IMR-90 (cell line): ENCODE results near the gene CREG2. TPM values are rescaled to one million over a fixed set of nuclear protein-coding genes. Genes with fewer than 3 reads are reported as not detected.

Experiments used
- ATAC-seq: fragments of 200-7000 bp; cut with Tn5 transposase; 2 replicates; pipeline ENCODE4 v1.9.1; 2020; ENCODE audit warnings: low read depth, mild to moderate bottlenecking, moderate library complexity
- BruUV-seq: library from RNA; stranded (reverse); fragments of 400-500 nt; replicated peaks from 2 replicates; lab custom pipeline; 2021; lab: Mats Ljungman, UMichigan
- CTCF ChIA-PET: fragments of 300-600 bp; formaldehyde crosslinking; extraction: SDS; loops from one replicate; lab custom pipeline; 2021; ENCODE audit warnings: antibody characterized with exemption; lab: Yijun Ruan, JAX
- POLR2A ChIA-PET: fragments of 300-600 bp; sonication (Branson Sonifier 250); formaldehyde crosslinking; loops from one replicate; lab custom pipeline; 2022; ENCODE audit warnings: antibody characterized with exemption; ENCODE audit not compliant: unreplicated experiment; lab: Charles Lee
- DNase-seq: peaks from one replicate; pipeline ENCODE4 v3.0.0; 2013
- H2AFZ ChIP-seq: replicated peaks from 2 replicates; pipeline ENCODE3; 2013; ENCODE audit warnings: low read length, mild to moderate bottlenecking; ENCODE audit not compliant: poor library complexity
- H2AK5ac ChIP-seq: 2 replicates; pipeline ENCODE4 v1.6.1; 2013; ENCODE audit warnings: low read depth, low read length, inconsistent platforms
- H2AK9ac ChIP-seq: replicated peaks from 2 replicates; pipeline ENCODE3; 2013; ENCODE audit warnings: mild to moderate bottlenecking, low read depth, low read length, moderate library complexity; ENCODE audit not compliant: poor library complexity
- H2BK120ac ChIP-seq: 2 replicates; pipeline ENCODE4 v1.6.1; 2013; ENCODE audit warnings: low read depth, low read length, inconsistent platforms
- H2BK15ac ChIP-seq: 3 replicates; pipeline ENCODE4 v1.6.1; 2013; ENCODE audit warnings: low read depth, low read length, inconsistent platforms
- H2BK20ac ChIP-seq: 2 replicates; pipeline ENCODE4 v1.6.1; 2013; ENCODE audit warnings: low read depth, mild to moderate bottlenecking, inconsistent platforms, low read length, moderate library complexity
- H2BK5ac ChIP-seq: 2 replicates; pipeline ENCODE4 v1.6.1; 2013; ENCODE audit warnings: mild to moderate bottlenecking, low read depth, low read length, inconsistent platforms; ENCODE audit not compliant: poor library complexity, severe bottlenecking
- H3K14ac ChIP-seq: replicated peaks from 2 replicates; pipeline ENCODE4 v1.6.1; 2013; ENCODE audit warnings: low read depth, low read length, inconsistent platforms
- H3K18ac ChIP-seq: 2 replicates; pipeline ENCODE4 v1.6.1; 2013; ENCODE audit warnings: low read depth, low read length, control low read depth
- H3K23ac ChIP-seq: 2 replicates; pipeline ENCODE4 v1.6.1; 2013; ENCODE audit warnings: low read depth, low read length, inconsistent platforms
- H3K27ac ChIP-seq: 2 replicates; pipeline ENCODE4 v1.5.1; 2013; ENCODE audit warnings: mild to moderate bottlenecking, control low read depth, low read length; ENCODE audit not compliant: insufficient read depth
- H3K27me3 ChIP-seq: 2 replicates; pipeline ENCODE4 v1.6.1; 2013; ENCODE audit warnings: low read length; ENCODE audit not compliant: control insufficient read depth, insufficient read depth
- H3K36me3 ChIP-seq: 2 replicates; pipeline ENCODE4 v1.6.1; 2013; ENCODE audit warnings: low read length, mixed read lengths; ENCODE audit not compliant: control insufficient read depth, insufficient read depth
- H3K4ac ChIP-seq: 2 replicates; pipeline ENCODE4 v1.6.1; 2013; ENCODE audit warnings: low read depth, low read length, inconsistent platforms
- H3K4me1 ChIP-seq: 2 replicates; pipeline ENCODE4 v1.6.1; 2013; ENCODE audit warnings: low read length, mixed read lengths; ENCODE audit not compliant: control insufficient read depth, insufficient read depth
- H3K4me2 ChIP-seq: 2 replicates; pipeline ENCODE4 v1.6.1; 2013; ENCODE audit warnings: low read depth, mild to moderate bottlenecking, control low read depth, low read length, moderate library complexity
- H3K4me3 ChIP-seq: 2 replicates; pipeline ENCODE4 v1.5.1; 2013; ENCODE audit warnings: low read depth, mild to moderate bottlenecking, control low read depth, low read length, moderate library complexity; ENCODE audit not compliant: insufficient read depth
- H3K56ac ChIP-seq: 2 replicates; pipeline ENCODE4 v1.6.1; 2013; ENCODE audit warnings: low read length, inconsistent platforms; ENCODE audit not compliant: insufficient read depth; ENCODE audit errors: extremely low read depth
- H3K79me1 ChIP-seq, 2 experiments: 2 replicates each; pipeline ENCODE4 v1.6.1; 2013; ENCODE audit warnings: low read length in 2 of 2, inconsistent platforms in 1 of 2, low read depth in 1 of 2
- H3K9ac ChIP-seq: 2 replicates; pipeline ENCODE4 v1.6.1; 2013; ENCODE audit warnings: low read depth, low read length, control low read depth
- H3K9me1 ChIP-seq: 2 replicates; pipeline ENCODE4 v1.6.1; 2013; ENCODE audit warnings: low read length, inconsistent platforms; ENCODE audit not compliant: insufficient read depth
- H3K9me3 ChIP-seq: 2 replicates; pipeline ENCODE4 v1.6.1; 2013; ENCODE audit warnings: low read length; ENCODE audit not compliant: control insufficient read depth, insufficient read depth
- H4K20me1 ChIP-seq: 2 replicates; pipeline ENCODE4 v1.6.1; 2013; ENCODE audit warnings: low read length, inconsistent platforms; ENCODE audit not compliant: insufficient read depth
- H4K5ac ChIP-seq: 2 replicates; pipeline ENCODE4 v1.6.1; 2013; ENCODE audit warnings: mild to moderate bottlenecking, low read depth, low read length, control low read depth
- H4K8ac ChIP-seq, 2 experiments: 2 replicates each; pipeline ENCODE4 v1.6.1; 2013; ENCODE audit warnings: low read depth in 2 of 2, low read length in 2 of 2, control low read depth in 1 of 2, inconsistent platforms in 1 of 2
- H4K91ac ChIP-seq: 2 replicates; pipeline ENCODE4 v1.6.1; 2013; ENCODE audit warnings: low read depth, low read length, inconsistent platforms; ENCODE audit not compliant: insufficient read depth
- CEBPB ChIP-seq: IDR thresholded peaks from 2 replicates; pipeline ENCODE4 v1.6.1; 2012; ENCODE audit warnings: low read depth, low read length, improper control_type of control experiment
- ELK1 ChIP-seq: fragments of 150-350 bp; IDR thresholded peaks from 2 replicates; pipeline ENCODE4 v1.6.1; 2016; ENCODE audit warnings: low read depth, mild to moderate bottlenecking, low read length, moderate library complexity, borderline replicate concordance
- NFE2L2 ChIP-seq: fragments of 150-350 bp; IDR thresholded peaks from 2 replicates; pipeline ENCODE4 v1.6.1; 2016; ENCODE audit warnings: low read depth, mild to moderate bottlenecking, low read length
- USF2 ChIP-seq: fragments of 150-350 bp; IDR thresholded peaks from 2 replicates; pipeline ENCODE4 v1.6.1; 2017; ENCODE audit warnings: mild to moderate bottlenecking, antibody characterized with exemption, low read length, low read depth
- WGBS, 2 experiments: methylation state at CpG; one replicate each; pipeline versions ENCODE4 v1.1.5 to v1.1.7; 2013; ENCODE audit warnings: missing lambda C conversion rate in 2 of 2; ENCODE audit not compliant: insufficient read length in 1 of 2; ENCODE audit errors: extremely low coverage in 2 of 2; 5-methylcytosine and 5-hydroxymethylcytosine counted together
- dilution Hi-C: fragments of 300-500 bp; cut with HindIII; formaldehyde crosslinking; loops from one replicate; pipeline ENCODE4 v1.14.3; 2018; ENCODE audit warnings: low sequenced_read_pairs; ENCODE audit not compliant: unreplicated experiment
- in situ Hi-C: fragments of 300-500 bp; cut with MboI; formaldehyde crosslinking; loops from 3 replicates; pipeline ENCODE4 v1.14.3; 2019; ENCODE audit warnings: low sequenced_read_pairs, inconsistent platforms, mixed read lengths
- intact Hi-C: fragments of 100-400 bp; cut with micrococcal nuclease; formaldehyde crosslinking; loops from 2 replicates; pipeline ENCODE4 v1.10.0; 2022
- polyA plus RNA-seq, 3 experiments: library from polyadenylated mRNA; depleted of rRNA; stranded (reverse); fragments of >200 nt; gene quantifications; 2 replicates each; pipeline ENCODE4 v1.2.3, GENCODE V29; 2012; ENCODE audit warnings: low replicate concordance in 1 of 3
- total RNA-seq: library from RNA; depleted of rRNA; stranded (reverse); fragments of >200 nt; gene quantifications from 2 replicates; pipeline ENCODE4 v1.2.3, GENCODE V29; 2012

CREG2 gene
- total and polyA plus RNA-seq, 2 of the 4 experiments (the other 2 are of a cell fraction), result 0.17 TPM; not detected in 1

- H4K91ac ChIP-seq, result no peak overlapping the region
- H3K4me3 ChIP-seq, result no peak overlapping the region
- no peaks in the 10 kb centered on the region; the same call in 1 of the 2 replicates for H3K9me1 ChIP-seq
- no peak overlapping the region for H2BK20ac ChIP-seq
- H4K8ac ChIP-seq, result no peak overlapping the region
- H3K27ac ChIP-seq, result no peak overlapping the region
- H3K23ac ChIP-seq, result no peak overlapping the region
- H2AFZ ChIP-seq, result no peak overlapping the region
- ATAC-seq (no peak), DNase-seq (no peak)
- dilution Hi-C loops, result no loop called here
- no peak overlapping the region for H3K14ac ChIP-seq
- intact Hi-C loops, result loop anchor here (2.0 to 5.0 kb wide), 2 partner anchors 354 to 490 kb away; partner anchors contain the start of gene MAP4K4
- no peak overlapping the region for H3K56ac ChIP-seq
- H3K4me2 ChIP-seq, result no peak overlapping the region
- in situ Hi-C loops, result loop anchor here (10.0 kb wide), 1 partner anchor 492 kb away; no protein-coding TSS in a partner anchor
- TF ChIP-seq CEBPB (0 out of 2 replicates have a peak, but pooled peaks have one; percentile 4), NFE2L2 (no peak), USF2 (no peak), ELK1 (no peak)
- POLR2A ChIA-PET, result no interaction called here
- no peaks in the 10 kb centered on the region for H3K9me3 ChIP-seq
- H3K9ac ChIP-seq, result no peak overlapping the region
- WGBS, 2 experiments, result 92% methylated on average over 11 of the region's 15 CpGs; no CpG with 5 or more reads in 1 of the 2 experiments
- no peaks in the 10 kb centered on the region for H3K36me3 ChIP-seq
- H4K5ac ChIP-seq, result no peak overlapping the region
- H3K27me3 ChIP-seq, result no peaks in the 10 kb centered on the region
- no TSS peak for BruUV-seq
- CTCF ChIA-PET, result interaction anchor here (0.6 to 1.8 kb wide), 10 partner anchors 20 to 494 kb away, joined by 3 to 8 read pairs (median 4); partner anchors contain the start of gene CREG2
- H2BK5ac ChIP-seq, result no peak overlapping the region
- no peak overlapping the region for H3K4ac ChIP-seq
- no peak overlapping the region for H3K18ac ChIP-seq
- no peak overlapping the region for H2BK120ac ChIP-seq
- H4K20me1 ChIP-seq, result no peaks in the 10 kb centered on the region
- H2AK5ac ChIP-seq, result no peak overlapping the region; the same call in 1 of the 2 replicates
- no peaks in the 10 kb centered on the region for H3K79me1 ChIP-seq
- H3K4me1 ChIP-seq, result peaks cover 2% of the 10 kb centered on the region; the same call in 1 of the 2 replicates
- no peak overlapping the region for H2AK9ac ChIP-seq
- no peak overlapping the region for H2BK15ac ChIP-seq
Measured at GRCh38 chr2:101342625-101343008, 44.7 kb downstream of the CREG2 start.
